Epithelial cell of proximal tubule (primary cell): ENCODE results near the gene LSM10. TPM values are rescaled to one million over a fixed set of nuclear protein-coding genes. Genes with fewer than 3 reads are reported as not detected.

Source experiments
- DNase-seq: peaks from one replicate; pipeline ENCODE4 v3.0.0-alpha.2; 2011; ENCODE audit warnings: low read depth
- H3K4me3 ChIP-seq: 2 replicates; pipeline ENCODE4 v1.5.1; 2011; ENCODE audit warnings: low read depth, mild to moderate bottlenecking, low read length
- CTCF ChIP-seq: conservative IDR thresholded peaks from 2 replicates; pipeline ENCODE4 v1.5.1; 2012; ENCODE audit warnings: low read depth, mild to moderate bottlenecking, low read length
- total RNA-seq: library from RNA; depleted of rRNA; stranded (reverse); fragments of >200 nt; gene quantifications from 2 replicates; pipeline ENCODE4 v1.2.3, GENCODE V29; 2015

LSM10 gene
- total RNA-seq, 1 donor from 2014 or later: 18.2 TPM

GRCh38 chr1:36352910-36353878 lies 44.5 kb downstream of the LSM10 start:
- no peak for DNase-seq
- TF ChIP-seq CTCF: no peak
- H3K4me3 ChIP-seq: no peak overlapping the region

GRCh38 chr1:36352125-36352909 lies 45.4 kb downstream of the LSM10 start:
- DNase-seq: no peak

GRCh38 chr1:36351227-36351977 lies 46.3 kb downstream of the LSM10 start:
- TF ChIP-seq CTCF: peak; percentile 3
- peak; percentile 63 for DNase-seq
- no peak overlapping the region for H3K4me3 ChIP-seq

More at GRCh38 chr1:36352125-36352909, 45.4 kb downstream of the LSM10 start:
- no peak overlapping the region for H3K4me3 ChIP-seq
- TF ChIP-seq CTCF: peak; percentile 18

DNA sequence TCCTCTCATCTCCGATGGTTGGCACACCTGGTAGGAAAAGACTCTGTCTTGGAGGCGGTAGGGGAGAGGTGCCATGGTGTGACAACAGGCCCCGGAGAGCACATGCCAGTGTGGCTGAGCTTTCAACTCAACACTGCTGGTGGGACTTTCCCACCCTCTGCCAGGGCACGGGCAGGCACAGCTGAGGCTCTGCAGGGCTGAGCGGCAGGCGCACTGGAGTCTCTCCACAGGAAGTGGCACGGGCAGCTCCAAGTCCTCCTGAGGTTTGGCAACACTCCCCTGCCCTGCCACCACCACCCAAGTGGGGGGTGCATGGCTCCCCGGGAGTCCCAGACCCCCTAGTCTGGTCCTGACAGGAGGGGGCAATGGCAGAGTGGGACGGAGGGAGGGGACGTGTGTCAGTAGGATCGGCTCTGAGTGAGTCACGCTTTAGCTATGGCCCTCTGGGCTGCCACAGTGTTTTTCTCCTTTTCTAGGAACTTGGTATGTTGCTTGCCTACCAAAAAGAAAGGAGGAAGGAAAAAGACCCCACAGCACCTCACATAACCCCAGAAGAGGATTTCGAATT lies 47.0 kb downstream of the LSM10 start:
- peak; percentile 63 for DNase-seq
- TF ChIP-seq CTCF: no peak
- H3K4me3 ChIP-seq: no peak overlapping the region

- H3K4me3 ChIP-seq: no peak overlapping the region
- no peak for DNase-seq
- TF ChIP-seq CTCF: no peak
Measured at GRCh38 chr1:36349839-36350238, 47.9 kb downstream of the LSM10 start.

DNA sequence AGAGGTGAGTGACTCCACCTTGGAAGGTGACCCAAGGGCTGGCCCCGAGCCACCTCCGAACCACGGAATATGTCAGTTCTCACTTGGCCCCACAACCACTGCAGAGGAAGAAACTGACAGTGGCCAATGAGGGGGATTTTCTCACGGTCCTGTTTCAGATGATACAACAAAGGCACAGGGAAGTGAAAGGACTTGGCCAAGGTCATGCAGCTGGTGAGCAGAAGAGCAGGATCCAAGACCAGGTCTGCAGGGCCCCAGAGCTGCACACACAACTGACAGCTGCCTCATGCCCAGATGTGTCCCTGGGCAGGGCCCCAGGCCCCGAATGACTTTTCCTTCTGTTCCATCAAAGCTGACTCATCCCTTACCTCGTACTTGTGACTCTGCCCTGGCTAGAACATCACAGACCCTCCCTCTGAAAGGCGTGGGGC lies 48.5 kb downstream of the LSM10 start:
- H3K4me3 ChIP-seq: no peak overlapping the region
- DNase-seq: no peak
- no peak for TF ChIP-seq CTCF
